ENCODE data around the gene FBXO46.

FBXO46 gene

DNA sequence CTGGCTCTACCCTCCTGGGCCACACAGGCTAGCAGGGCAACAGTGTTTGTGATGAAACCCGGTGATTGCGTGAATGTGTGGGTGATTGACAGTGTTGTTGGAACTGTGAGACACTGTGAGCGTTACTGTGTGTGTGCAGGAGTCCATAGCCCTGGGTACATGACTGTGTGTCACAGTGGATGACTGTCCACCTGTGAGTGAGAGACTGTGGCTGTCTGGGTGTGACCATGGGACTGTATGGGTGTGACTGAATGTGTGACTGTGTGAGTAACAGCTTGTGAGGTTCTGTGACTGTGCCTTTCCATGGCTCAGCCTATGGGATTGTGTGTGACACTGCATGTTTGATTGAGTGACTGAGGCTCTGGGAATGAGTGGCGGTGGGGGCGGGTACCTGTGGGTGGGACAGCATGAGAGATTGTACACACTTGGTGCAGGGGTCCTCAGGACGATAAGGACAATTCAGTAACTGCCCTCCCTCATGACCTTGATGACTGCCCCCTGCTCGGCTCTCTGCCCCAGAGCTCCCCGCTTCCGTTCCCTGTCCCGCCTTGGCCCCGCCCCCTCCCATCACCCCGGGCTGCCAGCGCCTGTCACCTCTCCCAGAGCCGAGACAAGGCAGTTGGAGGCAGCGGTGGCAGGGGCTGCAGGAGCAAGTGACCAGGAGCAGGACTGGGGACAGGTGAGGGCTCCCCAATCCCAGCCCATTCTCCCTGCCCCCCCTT is 62.9 kb downstream of the FBXO46 start, which contains the start of gene GIPR:
TSS of gene GIPR (plus strand) at position 602 of the 722 bp plus-strand sequence. CDS start 1,300 bp downstream, outside the sequence.
- Mint-ChIP-seq H3K4me1 (ENCODE audit: low read depth) (peaks cover 39% of the 10 kb centered on the region), H3K27me3 (peaks cover 33% of the 10 kb centered on the region), H3K27ac (peak within 1 kb of the TSS; percentile 63), H3K9me3 (no peaks in the 10 kb centered on the region), H3K36me3 (ENCODE audit: low read depth) (no peaks in the 10 kb centered on the region), H3K4me3 (peak within 1 kb of the TSS; percentile 73)
- peak; percentile 77 for DNase-seq

- DNase-seq = no peak
- H3K9me3 Mint-ChIP-seq = no peaks in the 10 kb centered on the region
- peaks cover 18% of the 10 kb centered on the region for H3K27me3 Mint-ChIP-seq
- H3K36me3 Mint-ChIP-seq (ENCODE audit: low read depth) = no peaks in the 10 kb centered on the region
- peaks cover 26% of the 10 kb centered on the region for H3K4me1 Mint-ChIP-seq (ENCODE audit: low read depth)
- no peak overlapping the region for H3K27ac Mint-ChIP-seq
- no peak overlapping the region for H3K4me3 Mint-ChIP-seq
Measured at GRCh38 chr19:45664575-45664974, 66.1 kb downstream of the FBXO46 start.

DNA sequence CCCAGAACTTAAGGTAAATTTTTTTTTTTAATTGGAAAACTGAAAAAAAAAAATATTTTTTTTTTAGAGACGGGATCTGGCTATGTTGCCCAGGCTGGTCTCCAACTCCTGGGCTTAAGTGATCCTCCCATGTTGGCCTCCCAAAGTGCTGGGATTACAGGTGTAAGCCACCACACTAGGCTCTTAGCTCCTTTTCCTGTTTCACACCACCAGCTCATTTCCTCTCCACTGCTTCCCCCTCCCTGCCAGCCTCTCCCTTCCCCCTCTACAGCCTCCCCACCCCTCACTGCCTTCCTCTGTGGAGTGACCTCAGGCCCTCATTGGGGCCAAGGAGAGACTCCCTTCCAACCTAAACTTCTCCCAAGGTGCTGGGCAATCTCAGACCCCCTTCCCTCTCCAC is 66.9 kb downstream of the FBXO46 start:
- no peaks in the 10 kb centered on the region for H3K36me3 Mint-ChIP-seq (ENCODE audit: low read depth)
- H3K4me3 Mint-ChIP-seq = no peak overlapping the region
- no peak overlapping the region for H3K27ac Mint-ChIP-seq
- H3K4me1 Mint-ChIP-seq (ENCODE audit: low read depth) = peaks cover 19% of the 10 kb centered on the region
- no peak for DNase-seq
- peaks cover 12% of the 10 kb centered on the region for H3K27me3 Mint-ChIP-seq
- no peaks in the 10 kb centered on the region for H3K9me3 Mint-ChIP-seq

DNA sequence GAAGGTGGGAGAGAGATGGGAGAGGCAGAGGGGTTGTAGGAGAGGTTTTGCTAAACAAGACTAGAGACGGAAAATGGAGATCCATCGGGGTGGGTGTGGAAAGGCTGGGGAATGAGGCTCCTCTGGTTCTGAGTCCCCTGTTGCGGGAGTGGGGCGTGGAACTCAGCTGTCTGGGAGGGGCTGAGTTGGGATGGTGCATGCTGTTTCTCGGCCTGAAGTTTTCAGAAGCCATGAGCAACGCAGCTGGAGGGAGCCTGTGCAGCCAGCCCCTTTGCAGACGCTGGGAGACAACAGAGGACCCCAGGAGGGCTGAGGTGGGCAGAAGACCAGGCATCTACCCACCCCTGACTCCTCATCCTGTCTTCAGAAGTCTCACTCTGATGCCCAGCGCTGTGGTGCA is 70.1 kb downstream of the FBXO46 start:
- DNase-seq = no peak
- Mint-ChIP-seq H3K4me3 (no peak overlapping the region), H3K27me3 (peaks cover 6% of the 10 kb centered on the region), H3K27ac (no peak overlapping the region), H3K9me3 (no peaks in the 10 kb centered on the region), H3K36me3 (ENCODE audit: low read depth) (no peaks in the 10 kb centered on the region), H3K4me1 (ENCODE audit: low read depth) (peaks cover 2% of the 10 kb centered on the region)
